GM23248 (cell line): Measurements from ENCODE around the gene DTX3. TPM values are rescaled to one million over a fixed set of nuclear protein-coding genes. Genes with fewer than 3 reads are reported as not detected.
"Not testable (repeated sequence)": the region's sequence is repeated elsewhere in the genome, so short reads cannot be mapped to it uniquely, and the experiment has no call there.

ENCODE experiments used
- DNase-seq: peaks from one replicate; pipeline ENCODE4 v3.0.0-alpha.2; 2015
- H2AFZ ChIP-seq: fragments of 200-600 bp; sonication (generic); 2 replicates; pipeline ENCODE4 v1.6.1; 2016; ENCODE audit warnings: antibody characterized with exemption
- H3F3A ChIP-seq: fragments of 200-600 bp; sonication (generic); 2 replicates; pipeline ENCODE4 v1.6.1; 2016; ENCODE audit warnings: mild to moderate bottlenecking, antibody characterized with exemption, mixed run types; ENCODE audit not compliant: insufficient read depth
- H3K27ac ChIP-seq: fragments of 200-600 bp; sonication (generic); 2 replicates; pipeline ENCODE4 v1.5.1; 2016; ENCODE audit warnings: mild to moderate bottlenecking
- H3K27me3 ChIP-seq: fragments of 200-600 bp; sonication (generic); replicated peaks from 2 replicates; pipeline ENCODE4 v1.6.1; 2016; ENCODE audit warnings: mild to moderate bottlenecking; ENCODE audit not compliant: insufficient read depth
- H3K36me3 ChIP-seq: fragments of 200-600 bp; sonication (generic); 2 replicates; pipeline ENCODE4 v1.6.1; 2016; ENCODE audit warnings: low read depth, mild to moderate bottlenecking
- H3K4me1 ChIP-seq: fragments of 200-600 bp; sonication (generic); 2 replicates; pipeline ENCODE4 v1.6.1; 2016; ENCODE audit warnings: mild to moderate bottlenecking; ENCODE audit not compliant: insufficient read depth
- H3K4me2 ChIP-seq: fragments of 200-600 bp; sonication (generic); one replicate; pipeline ENCODE4 v1.6.1; 2016; ENCODE audit warnings: mild to moderate bottlenecking; ENCODE audit not compliant: unreplicated experiment
- H3K4me3 ChIP-seq: fragments of 200-600 bp; sonication (generic); 2 replicates; pipeline ENCODE4 v1.5.1; 2016; ENCODE audit warnings: mild to moderate bottlenecking
- H3K79me2 ChIP-seq: fragments of 200-600 bp; sonication (generic); 2 replicates; pipeline ENCODE4 v1.6.1; 2016; ENCODE audit warnings: mild to moderate bottlenecking; ENCODE audit not compliant: insufficient read depth
- H3K9ac ChIP-seq: fragments of 200-600 bp; sonication (generic); 2 replicates; pipeline ENCODE4 v1.6.1; 2016; ENCODE audit warnings: mild to moderate bottlenecking
- H3K9me2 ChIP-seq: fragments of 200-600 bp; sonication (generic); 2 replicates; pipeline ENCODE4 v1.6.1; 2016; ENCODE audit warnings: mixed run types, mild to moderate bottlenecking, moderate library complexity; ENCODE audit not compliant: insufficient read depth
- H3K9me3 ChIP-seq: fragments of 200-600 bp; sonication (generic); one replicate; pipeline ENCODE4 v1.6.1; 2017; ENCODE audit warnings: low read depth
- H4K20me1 ChIP-seq: fragments of 200-600 bp; sonication (generic); 2 replicates; pipeline ENCODE4 v1.6.0; 2016; ENCODE audit not compliant: insufficient read depth
- EZH2 ChIP-seq: fragments of 200-600 bp; sonication (generic); IDR thresholded peaks from 2 replicates; pipeline ENCODE4 v1.6.1; 2018; ENCODE audit warnings: antibody characterized with exemption, mild to moderate bottlenecking; ENCODE audit not compliant: insufficient read depth, poor library complexity, severe bottlenecking
- EZH2phosphoT487 ChIP-seq: fragments of 200-600 bp; sonication (generic); IDR thresholded peaks from 2 replicates; pipeline ENCODE4 v1.6.1; 2018; ENCODE audit warnings: antibody characterized with exemption, moderate library complexity, mild to moderate bottlenecking, low read depth; ENCODE audit not compliant: insufficient read depth
- WGBS, 2 experiments: methylation state at CpG; one replicate each; pipeline ENCODE4 v1.1.6; 2015 to 2017; ENCODE audit warnings: low lambda C conversion rate in 2 of 2, low coverage in 1 of 2; ENCODE audit errors: missing lambda C conversion rate in 2 of 2; 5-methylcytosine and 5-hydroxymethylcytosine counted together
- in situ Hi-C: fragments of 300-500 bp; cut with MboI; formaldehyde crosslinking; loops from 2 replicates; pipeline ENCODE4 v1.15.0; 2020
- polyA plus RNA-seq: library from polyadenylated mRNA; unstranded; fragments of >200 nt; fragmentation: Nextera tagmentation; extraction: Ambion mirVana; gene quantifications from 2 replicates; pipeline ENCODE4 v1.2.1, GENCODE V29; 2016
- total RNA-seq: library from RNA; depleted of rRNA; stranded (reverse); fragments of >200 nt; shearing (Covaris generic); gene quantifications from 2 replicates; pipeline ENCODE4 v1.2.3, GENCODE V29; 2014

The DTX3 gene
- total and polyA plus RNA-seq, 2 experiments from 2014 or later: 7.7 to 19.6 TPM

GRCh38 chr12:57563358-57563757 is 41.3 kb upstream of the DTX3 start:
- TF ChIP-seq EZH2phosphoT487 (no peak), EZH2 (no peak)
- no peaks in the 10 kb centered on the region for H3K9me2 ChIP-seq

GRCh38 chr12:57564178-57564740 is 40.4 kb upstream of the DTX3 start:
- DNase-seq: no peak
- Histone ChIP-seq H3K27ac (no peak overlapping the region), H2AFZ (no peak overlapping the region), H3K79me2 (no peaks in the 10 kb centered on the region), H3F3A (no peaks in the 10 kb centered on the region), H3K9ac (no peak overlapping the region), H3K9me3 (no peaks in the 10 kb centered on the region), H3K4me1 (no peaks in the 10 kb centered on the region), H3K4me2 (no peak overlapping the region), H3K9me2 (no peaks in the 10 kb centered on the region), H3K4me3 (no peak overlapping the region), H4K20me1 (no peaks in the 10 kb centered on the region), H3K27me3 (no peaks in the 10 kb centered on the region), H3K36me3 (no peaks in the 10 kb centered on the region)
- in situ Hi-C loops: no loop called here
- TF ChIP-seq EZH2 (no peak), EZH2phosphoT487 (no peak)
- WGBS, 2 experiments: 57 to 60% methylated on average over 7 of the region's 7 CpGs

More at GRCh38 chr12:57563358-57563757, 41.3 kb upstream of the DTX3 start:
- Histone ChIP-seq H3K9me3 (no peaks in the 10 kb centered on the region), H2AFZ (no peak overlapping the region), H3K79me2 (no peaks in the 10 kb centered on the region), H3K4me2 (no peak overlapping the region), H3K4me1 (no peaks in the 10 kb centered on the region), H3K4me3 (no peak overlapping the region), H3K27ac (no peak overlapping the region), H3K36me3 (no peaks in the 10 kb centered on the region), H3F3A (no peaks in the 10 kb centered on the region), H4K20me1 (no peaks in the 10 kb centered on the region), H3K9ac (no peak overlapping the region), H3K27me3 (no peaks in the 10 kb centered on the region)
- WGBS, 2 experiments: 32 to 41% methylated on average over 4 of the region's 4 CpGs
- DNase-seq: no peak
- in situ Hi-C loops: no loop called here

DNA sequence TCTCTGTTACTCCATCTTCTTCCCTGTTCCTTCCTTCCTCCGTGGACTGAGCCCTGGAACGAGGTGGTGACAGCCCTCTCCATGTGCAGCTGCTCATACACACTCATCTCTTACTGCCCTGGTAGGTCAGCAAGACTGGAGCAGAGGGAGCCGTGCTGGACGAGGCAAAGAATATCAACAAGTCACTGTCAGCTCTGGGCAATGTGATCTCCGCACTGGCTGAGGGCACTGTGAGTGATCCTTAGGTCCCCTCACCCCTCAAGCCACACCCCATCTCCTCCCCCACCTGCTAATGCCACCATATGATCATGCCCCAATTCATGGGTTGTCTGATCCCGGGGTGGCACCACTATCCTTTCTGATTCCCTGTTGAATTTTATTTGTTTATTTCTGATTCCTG is 35.8 kb upstream of the DTX3 start:
- in situ Hi-C loops: no loop called here
- Histone ChIP-seq H4K20me1 (no peaks in the 10 kb centered on the region), H3K79me2 (no peaks in the 10 kb centered on the region), H2AFZ (no peak overlapping the region), H3K9me2 (no peaks in the 10 kb centered on the region), H3K9me3 (no peaks in the 10 kb centered on the region), H3K36me3 (no peaks in the 10 kb centered on the region), H3K27me3 (no peaks in the 10 kb centered on the region), H3F3A (no peaks in the 10 kb centered on the region), H3K9ac (no peak overlapping the region), H3K4me2 (no peak overlapping the region), H3K4me1 (no peaks in the 10 kb centered on the region), H3K4me3 (no peak overlapping the region), H3K27ac (no peak overlapping the region)
- DNase-seq: no peak
- 43 to 47% methylated on average over 6 of the region's 6 CpGs for WGBS, 2 experiments
- TF ChIP-seq EZH2phosphoT487: no peak
- TF ChIP-seq EZH2: no peak

DNA sequence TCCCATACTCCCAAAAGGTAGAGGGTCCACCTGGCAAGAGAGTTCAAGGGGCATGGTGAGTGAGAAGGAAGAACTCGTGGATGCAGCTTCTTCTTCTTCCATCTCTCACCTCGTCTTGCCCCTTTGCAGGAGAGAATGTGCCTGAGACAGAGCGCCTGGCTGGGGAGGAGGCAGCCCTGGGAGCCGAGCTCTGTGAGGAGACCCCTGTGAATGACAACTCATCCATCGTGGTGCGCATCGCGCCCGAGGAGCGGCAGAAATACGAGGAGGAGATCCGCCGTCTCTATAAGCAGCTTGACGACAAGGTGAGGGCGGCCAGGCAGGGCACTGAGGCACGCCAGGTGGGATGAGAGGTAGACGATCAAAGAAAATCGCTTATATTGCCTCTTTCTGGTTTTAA is 34.8 kb upstream of the DTX3 start:
- Histone ChIP-seq H3K9me3 (no peaks in the 10 kb centered on the region), H3K36me3 (no peaks in the 10 kb centered on the region), H3F3A (no peaks in the 10 kb centered on the region), H3K27ac (no peak overlapping the region), H3K27me3 (no peaks in the 10 kb centered on the region), H3K9me2 (no peaks in the 10 kb centered on the region), H3K4me3 (no peak overlapping the region), H3K9ac (no peak overlapping the region), H3K4me1 (no peaks in the 10 kb centered on the region), H2AFZ (no peak overlapping the region), H4K20me1 (no peaks in the 10 kb centered on the region), H3K4me2 (no peak overlapping the region), H3K79me2 (no peaks in the 10 kb centered on the region)
- in situ Hi-C loops: no loop called here
- DNase-seq: no peak
- WGBS, 2 experiments: 81 to 84% methylated on average over 18 of the region's 18 CpGs
- TF ChIP-seq EZH2phosphoT487 (no peak), EZH2 (no peak)

DNA sequence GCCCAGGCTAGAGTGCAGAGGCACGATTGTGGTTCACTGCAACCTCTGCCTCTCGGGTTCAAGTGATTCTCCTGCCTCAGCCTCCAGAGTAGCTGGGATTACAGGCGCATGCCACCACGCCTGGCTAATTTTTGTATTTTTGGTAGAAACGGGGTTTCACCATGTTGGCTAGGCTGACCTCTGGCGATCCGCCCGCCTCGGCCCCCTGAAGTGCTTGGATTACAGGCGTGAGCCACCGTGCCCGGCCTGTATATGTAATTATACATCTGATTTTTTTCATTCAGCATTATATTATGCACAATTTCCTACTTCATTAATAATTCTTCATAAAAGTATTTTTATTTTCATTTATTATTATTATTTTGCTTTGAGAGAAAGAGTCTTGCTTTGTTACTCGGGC is 34.2 kb upstream of the DTX3 start:
- H3K4me1 ChIP-seq, H3K36me3 ChIP-seq, H3K9ac ChIP-seq, H3K4me3 ChIP-seq, H3K4me2 ChIP-seq, H3K9me3 ChIP-seq, H2AFZ ChIP-seq, H3F3A ChIP-seq, in situ Hi-C loops, H3K27ac ChIP-seq, H3K27me3 ChIP-seq, H4K20me1 ChIP-seq, H3K9me2 ChIP-seq, H3K79me2 ChIP-seq, DNase-seq: not testable (repeated sequence)
- WGBS, 2 experiments: 74 to 76% methylated on average over 13 of the region's 13 CpGs
